Measurements from ENCODE around the gene FAM72C.
"Not testable (repeated sequence)": the region's sequence is repeated elsewhere in the genome, so short reads cannot be mapped to it uniquely, and the experiment has no call there.

Gene FAM72C

GRCh38 chr1:143984721-143985473 is 13.1 kb upstream of the FAM72C start:
- not testable (repeated sequence) for DNase-seq

GRCh38 chr1:143974416-143974815 is 2.6 kb upstream of the FAM72C start:
- DNase-seq = not testable (repeated sequence)

- not testable (repeated sequence) for DNase-seq
These were observed 2.2 kb upstream of the FAM72C start for GRCh38 chr1:143973876-143974414.

GRCh38 chr1:143972753-143973326 is 1.1 kb upstream of the FAM72C start:
- not testable (repeated sequence) for DNase-seq

GRCh38 chr1:143965860-143966259 is 5.9 kb downstream of the FAM72C start:
- DNase-seq = not testable (repeated sequence)

- DNase-seq = not testable (repeated sequence)
These were observed 7.5 kb downstream of the FAM72C start for GRCh38 chr1:143964294-143964693.

GRCh38 chr1:143955930-143956329 is 15.9 kb downstream of the FAM72C start:
- not testable (repeated sequence) for DNase-seq

- DNase-seq = not testable (repeated sequence)
These were observed 18.9 kb downstream of the FAM72C start for GRCh38 chr1:143952913-143953312.

GRCh38 chr1:143951485-143952391 is 20.0 kb downstream of the FAM72C start:
- DNase-seq = not testable (repeated sequence)

- DNase-seq = not testable (repeated sequence)
These were observed 24.0 kb downstream of the FAM72C start for GRCh38 chr1:143947749-143948148.

GRCh38 chr1:143945253-143945652 is 26.5 kb downstream of the FAM72C start:
- not testable (repeated sequence) for DNase-seq

- DNase-seq = not testable (repeated sequence)
These were observed 27.1 kb downstream of the FAM72C start for GRCh38 chr1:143944576-143945240.

- not testable (repeated sequence) for DNase-seq
These were observed 28.3 kb downstream of the FAM72C start for GRCh38 chr1:143943319-143943978.

- not testable (repeated sequence) for DNase-seq
These were observed 29.4 kb downstream of the FAM72C start for GRCh38 chr1:143942238-143942860.

- DNase-seq = not testable (repeated sequence)
These were observed 32.1 kb downstream of the FAM72C start for GRCh38 chr1:143939666-143940065.

- not testable (repeated sequence) for DNase-seq
These were observed 32.9 kb downstream of the FAM72C start for GRCh38 chr1:143938922-143939321.

- DNase-seq = peak; percentile 17
These were observed 35.2 kb downstream of the FAM72C start for GRCh38 chr1:143936457-143937115.

GRCh38 chr1:143919127-143919526 is 52.7 kb downstream of the FAM72C start:
- not testable (repeated sequence) for DNase-seq

GRCh38 chr1:143918552-143918951 is 53.2 kb downstream of the FAM72C start:
- not testable (repeated sequence) for DNase-seq

GRCh38 chr1:143913705-143914104 is 58.1 kb downstream of the FAM72C start:
- not testable (repeated sequence) for DNase-seq
